ENCODE measurements around the gene RBM5.

Gene RBM5

DNA sequence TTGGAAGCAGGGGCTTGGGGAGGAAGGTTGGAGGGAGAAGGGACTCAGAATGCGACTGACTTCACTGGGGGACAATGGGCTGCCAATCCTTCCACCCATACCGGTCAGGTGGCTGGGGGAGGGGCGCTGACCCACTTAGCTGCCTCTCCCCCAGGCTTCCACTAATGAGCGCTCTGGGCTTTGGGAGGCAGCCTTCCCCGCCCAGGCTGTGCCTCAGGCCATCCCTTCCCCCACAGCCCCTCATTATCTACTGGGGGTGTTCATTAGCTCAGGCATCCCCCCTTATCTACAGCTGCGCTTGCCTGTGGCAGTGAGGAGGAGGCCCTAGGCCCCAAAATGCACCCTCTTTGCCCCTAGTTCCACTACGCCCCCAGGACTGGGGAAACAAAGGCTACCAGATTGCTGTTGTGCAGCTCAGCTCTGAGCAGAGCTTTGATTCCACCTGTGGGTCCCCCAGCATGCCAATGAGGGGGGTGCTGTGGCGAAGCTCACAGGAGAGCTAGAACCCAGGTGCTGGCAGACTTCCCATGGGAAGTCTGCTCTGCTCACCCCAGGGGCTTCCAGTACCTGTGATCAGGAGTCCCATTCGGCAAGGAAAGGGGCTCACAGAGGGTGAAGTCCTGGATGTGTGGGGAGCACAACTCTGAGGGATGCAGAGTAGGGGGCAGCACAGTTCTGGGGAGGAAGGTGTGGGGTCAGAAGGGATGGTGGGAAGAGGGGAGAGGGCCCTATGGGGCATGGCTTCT is 37.0 kb downstream of the RBM5 start:
- no peak overlapping the region for H3K4me3 ChIP-seq (ENCODE audit: low read length)
- no peak for TF ChIP-seq ZNF274 (IDR thresholded peaks at IDR 0.05; ENCODE audit: low read depth, low read length)

DNA sequence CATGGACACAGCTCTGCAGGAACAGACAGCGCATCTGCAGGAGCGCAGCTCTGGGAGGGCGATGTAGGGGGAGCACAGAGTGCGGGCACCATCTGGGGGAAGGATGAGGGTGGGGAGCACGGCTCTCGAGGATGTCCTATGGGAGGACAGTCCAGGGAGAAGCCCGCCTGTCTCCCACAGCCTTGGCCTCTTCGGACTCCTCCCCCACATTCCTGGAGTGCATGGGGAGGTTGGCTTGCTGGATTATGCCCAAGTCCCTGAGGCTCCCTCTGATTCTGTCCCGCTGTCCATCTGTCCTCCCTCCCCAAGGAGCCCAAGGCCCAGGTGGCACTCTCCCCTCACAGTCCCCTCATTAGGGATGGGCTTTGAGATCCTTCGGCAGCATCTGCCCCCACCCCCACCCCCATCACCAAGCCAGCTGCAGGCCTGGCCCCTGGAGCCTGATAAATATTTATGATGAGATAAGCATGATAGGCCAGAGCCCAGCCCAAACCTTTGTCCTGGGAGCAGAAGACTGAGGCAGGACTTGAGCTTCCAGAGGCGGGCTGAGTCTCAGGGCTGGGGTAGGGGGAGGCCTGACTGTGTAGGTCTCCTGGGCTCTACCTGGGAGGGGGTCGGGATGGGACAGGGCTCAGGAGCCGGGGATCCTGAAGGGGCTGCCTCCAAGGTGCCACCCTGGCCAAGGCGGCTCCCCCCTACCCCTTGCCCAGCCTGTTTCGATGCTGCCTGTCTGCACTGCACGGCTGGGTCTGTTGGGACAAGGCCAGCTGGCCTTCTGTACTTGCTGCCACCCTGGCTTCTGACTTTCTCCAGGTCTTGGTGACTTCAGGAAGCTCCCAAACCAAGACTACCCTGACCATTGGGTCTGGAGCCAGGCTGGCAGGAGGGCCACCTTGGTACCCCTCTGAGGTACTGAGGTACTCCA is 37.8 kb downstream of the RBM5 start:
- no peak for TF ChIP-seq ZNF274 (IDR thresholded peaks at IDR 0.05; ENCODE audit: low read depth, low read length)
- H3K4me3 ChIP-seq (ENCODE audit: low read length): no peak overlapping the region

DNA sequence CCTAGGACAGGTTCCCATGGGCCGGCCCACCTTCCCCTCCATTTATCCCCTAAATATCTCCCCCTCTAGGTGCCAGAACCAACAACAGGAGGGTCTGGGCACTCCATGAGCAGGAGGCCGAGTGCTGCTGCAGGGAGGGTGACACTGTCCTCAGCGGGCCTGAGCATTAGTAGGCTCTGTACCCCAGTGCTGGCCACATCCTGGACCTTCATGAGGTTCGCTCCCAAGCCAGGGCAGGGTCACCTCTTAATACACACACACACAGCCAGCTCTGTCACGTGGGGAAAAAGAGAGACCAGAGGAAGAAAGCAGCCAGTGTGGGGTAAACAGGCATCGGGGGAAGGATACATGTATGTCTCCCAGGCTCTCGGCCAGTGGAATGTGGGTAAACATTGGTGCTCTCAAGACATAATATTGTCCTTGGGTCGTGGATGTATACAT is 38.6 kb downstream of the RBM5 start:
- H3K4me3 ChIP-seq (ENCODE audit: low read length): no peak overlapping the region
- TF ChIP-seq ZNF274 (IDR thresholded peaks at IDR 0.05; ENCODE audit: low read depth, low read length): no peak

DNA sequence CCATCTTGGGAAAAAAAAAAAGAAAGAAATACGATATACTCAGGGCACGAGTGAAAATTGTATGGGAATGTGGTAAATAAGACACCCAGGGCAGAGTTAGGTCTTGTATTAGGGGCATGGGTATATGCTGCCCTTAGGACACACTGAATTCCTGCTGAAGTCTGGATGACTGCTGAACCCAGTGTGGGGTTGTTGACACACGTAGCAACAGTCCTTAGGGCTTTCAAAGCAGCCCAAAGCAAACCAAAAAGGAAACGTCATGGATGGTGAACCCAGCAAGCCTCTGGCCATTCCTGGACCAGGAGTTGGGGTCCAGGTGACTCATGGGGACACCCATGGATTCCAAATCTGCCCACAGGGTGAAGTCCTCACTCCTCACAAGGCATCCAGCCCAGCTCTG is 39.3 kb downstream of the RBM5 start:
- no peak overlapping the region for H3K4me3 ChIP-seq (ENCODE audit: low read length)
- TF ChIP-seq ZNF274 (IDR thresholded peaks at IDR 0.05; ENCODE audit: low read depth, low read length): no peak

DNA sequence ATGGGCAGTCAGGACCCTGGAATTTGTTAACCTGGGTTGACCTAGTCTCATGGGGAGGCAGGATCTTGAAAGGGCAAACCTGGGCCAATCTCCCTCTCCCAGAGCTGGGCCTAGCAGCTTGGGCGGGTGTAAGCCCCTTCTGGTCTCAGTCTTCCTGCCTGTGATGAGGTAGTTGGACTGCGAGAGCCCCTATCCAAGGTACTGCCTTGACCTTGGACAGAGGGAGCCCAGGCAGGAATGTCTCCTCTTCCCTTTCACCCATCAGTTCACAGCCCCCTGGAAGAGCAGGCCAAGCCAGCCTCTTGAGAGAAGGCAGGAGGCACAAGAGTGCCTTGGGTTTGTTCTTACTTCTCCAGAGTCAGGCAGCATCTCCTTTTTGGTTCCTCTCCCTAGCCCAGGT is 41.7 kb downstream of the RBM5 start:
- H3K4me3 ChIP-seq (ENCODE audit: low read length): no peak overlapping the region
- no peak for TF ChIP-seq ZNF274 (IDR thresholded peaks at IDR 0.05; ENCODE audit: low read depth, low read length)

DNA sequence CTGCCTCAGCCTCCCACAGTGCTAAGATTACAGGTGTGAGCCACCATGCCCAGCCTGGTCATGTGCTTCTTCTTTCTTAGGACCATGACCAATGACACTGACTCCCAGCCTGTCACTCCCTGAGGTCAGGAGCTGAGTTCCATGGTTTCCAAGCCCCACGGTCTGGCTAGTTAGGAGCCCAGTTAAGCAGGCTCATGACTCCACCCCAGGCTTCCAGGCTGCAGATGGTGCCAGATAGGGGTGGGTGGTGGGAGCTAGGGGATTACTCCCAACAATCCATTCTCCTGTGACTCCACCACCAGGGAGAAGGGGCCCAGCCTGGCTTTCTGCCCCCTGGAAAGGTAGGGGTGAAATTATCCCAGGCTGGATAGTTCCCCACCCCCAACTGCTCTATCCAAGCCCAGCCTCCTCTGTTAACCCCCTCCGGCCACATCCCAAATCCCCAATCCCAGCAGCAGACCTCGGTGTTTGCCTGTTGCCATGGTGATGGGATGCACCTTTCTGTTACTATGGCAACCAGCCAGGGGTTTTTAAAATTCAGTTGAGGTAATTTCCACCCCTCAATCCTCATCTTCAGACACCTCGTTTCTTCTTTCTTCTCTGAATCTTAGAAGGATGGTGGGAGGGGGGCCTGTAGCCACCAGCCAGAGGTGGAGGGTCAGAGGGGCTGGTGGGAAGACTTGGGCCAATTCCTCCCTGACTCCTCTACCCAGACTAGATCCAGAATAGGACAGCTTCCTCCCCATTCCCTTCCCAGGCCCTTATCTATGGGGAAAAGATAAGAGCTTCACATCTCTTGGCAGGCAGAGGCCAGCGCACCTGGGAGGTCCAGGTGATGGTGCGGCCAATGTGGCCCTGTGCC is 43.9 kb downstream of the RBM5 start:
- TF ChIP-seq ZNF274 (IDR thresholded peaks at IDR 0.05; ENCODE audit: low read depth, low read length): no peak

DNA sequence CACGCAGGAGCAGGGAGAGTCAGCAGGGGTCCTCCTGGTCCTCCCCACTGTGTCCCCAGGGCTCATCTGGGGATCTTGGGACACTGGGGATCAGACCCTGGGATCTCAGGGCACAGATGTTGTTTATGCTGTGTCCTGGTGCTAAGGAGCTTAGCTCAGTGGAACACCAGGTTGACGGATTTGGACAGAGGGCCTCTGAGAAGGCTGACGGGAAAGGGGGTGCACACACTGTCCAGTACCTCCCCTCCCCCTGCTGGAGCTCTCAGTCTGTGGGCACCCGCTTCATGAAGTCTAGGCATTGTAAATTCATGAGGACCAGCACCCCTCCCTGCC is 44.5 kb downstream of the RBM5 start:
- TF ChIP-seq ZNF274 (IDR thresholded peaks at IDR 0.05; ENCODE audit: low read depth, low read length): no peak
- no peak overlapping the region for H3K4me3 ChIP-seq (ENCODE audit: low read length)

More for the DNA sequence above, 43.9 kb downstream of the RBM5 start:
- H3K4me3 ChIP-seq (ENCODE audit: low read length): no peak overlapping the region

DNA sequence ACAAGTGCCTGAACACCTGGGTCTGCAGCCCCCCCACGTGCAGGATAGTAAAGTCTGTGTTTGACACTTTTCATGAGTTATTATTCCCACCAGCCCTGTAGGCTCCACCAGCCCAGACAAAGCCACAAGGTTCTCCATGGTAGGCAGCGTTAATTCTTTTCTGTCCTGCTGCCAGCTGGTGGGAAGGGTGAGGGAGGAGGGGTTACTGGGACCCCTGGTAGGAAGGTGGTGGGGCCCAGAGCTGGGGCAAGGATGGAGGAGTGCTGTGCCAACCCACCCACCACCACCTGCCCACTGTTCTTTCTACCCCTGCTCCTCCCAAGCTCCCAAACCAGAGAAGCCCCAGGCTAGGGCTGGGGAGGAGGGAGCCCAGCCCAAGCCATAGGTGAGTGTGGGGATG is 45.6 kb downstream of the RBM5 start:
- TF ChIP-seq ZNF274 (IDR thresholded peaks at IDR 0.05; ENCODE audit: low read depth, low read length): no peak
- H3K4me3 ChIP-seq (ENCODE audit: low read length): no peak overlapping the region

DNA sequence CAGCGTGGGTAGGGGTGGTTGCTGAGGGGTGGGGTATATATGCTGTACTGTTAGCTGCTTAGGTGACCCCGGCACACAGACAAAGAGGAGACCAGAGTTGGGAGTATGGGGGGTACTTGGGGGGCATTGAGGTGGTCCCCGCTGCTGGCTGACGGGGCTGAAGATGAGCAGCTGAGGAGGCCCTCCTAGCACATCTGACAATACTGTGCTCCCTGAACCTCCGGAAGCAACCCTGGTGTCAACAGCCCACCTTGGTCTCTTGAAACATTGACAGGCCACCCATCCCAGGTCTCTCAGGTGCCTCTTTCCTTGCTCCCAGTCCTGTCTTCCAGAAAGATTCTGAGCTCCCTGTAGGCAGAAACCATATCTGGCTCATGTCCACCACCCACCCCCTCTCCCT is 47.2 kb downstream of the RBM5 start:
- H3K4me3 ChIP-seq (ENCODE audit: low read length): no peak overlapping the region
- TF ChIP-seq ZNF274 (IDR thresholded peaks at IDR 0.05; ENCODE audit: low read depth, low read length): no peak

DNA sequence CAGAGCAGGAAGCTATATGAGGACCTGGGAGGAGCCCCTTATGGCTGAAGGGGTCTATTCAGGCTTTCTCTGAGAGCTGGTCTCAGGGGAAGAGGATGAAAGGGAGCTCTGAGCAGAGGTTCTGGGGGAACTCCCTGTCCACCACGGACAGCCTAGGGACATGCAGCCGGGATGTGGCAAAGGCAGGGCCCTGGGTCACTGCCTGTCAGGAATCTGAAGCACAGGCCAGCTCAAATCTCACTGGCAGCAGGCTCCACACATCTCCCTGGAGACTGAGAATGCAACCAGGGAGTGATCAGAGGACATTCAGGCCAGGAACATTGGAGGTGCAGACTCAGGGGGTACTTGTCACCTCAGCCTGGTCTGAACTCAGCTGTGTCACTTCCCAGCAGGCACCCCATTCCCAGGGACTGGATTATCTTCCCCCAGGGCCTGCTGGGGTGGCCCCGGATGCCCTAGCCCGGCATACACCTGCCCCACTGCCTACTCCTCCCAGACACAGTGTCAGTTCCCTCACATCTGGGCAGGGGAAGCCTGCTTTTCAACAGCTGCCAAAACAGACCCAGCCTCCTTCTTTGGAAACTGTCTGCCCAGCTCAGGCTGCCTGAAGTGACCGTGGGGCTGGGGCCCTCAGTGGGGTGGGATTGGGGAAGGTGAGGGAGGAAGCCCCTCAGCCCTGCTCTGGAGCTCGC is 48.1 kb downstream of the RBM5 start:
- no peak overlapping the region for H3K4me3 ChIP-seq (ENCODE audit: low read length)
- no peak for TF ChIP-seq ZNF274 (IDR thresholded peaks at IDR 0.05; ENCODE audit: low read depth, low read length)

DNA sequence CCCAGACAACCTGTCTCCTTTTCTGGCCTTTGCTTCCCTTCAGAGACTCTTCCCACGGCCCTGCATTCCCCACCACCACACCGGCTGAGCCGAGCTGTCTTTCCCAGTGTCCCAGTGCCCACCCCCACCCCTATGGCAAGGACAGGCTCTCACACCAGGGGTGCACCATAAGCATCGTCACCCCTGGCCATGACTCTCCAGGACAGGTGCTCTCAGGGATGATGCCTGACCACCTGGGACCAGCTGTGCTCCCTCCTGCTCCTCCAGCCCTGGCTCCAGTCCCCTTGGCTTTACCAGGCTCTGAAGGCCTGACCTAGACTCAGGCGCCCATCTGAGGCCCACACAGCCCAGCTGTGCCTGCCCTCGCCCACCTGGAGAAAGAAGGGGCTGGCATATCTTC is 48.8 kb downstream of the RBM5 start:
- H3K4me3 ChIP-seq (ENCODE audit: low read length): no peak overlapping the region
- no peak for TF ChIP-seq ZNF274 (IDR thresholded peaks at IDR 0.05; ENCODE audit: low read depth, low read length)

DNA sequence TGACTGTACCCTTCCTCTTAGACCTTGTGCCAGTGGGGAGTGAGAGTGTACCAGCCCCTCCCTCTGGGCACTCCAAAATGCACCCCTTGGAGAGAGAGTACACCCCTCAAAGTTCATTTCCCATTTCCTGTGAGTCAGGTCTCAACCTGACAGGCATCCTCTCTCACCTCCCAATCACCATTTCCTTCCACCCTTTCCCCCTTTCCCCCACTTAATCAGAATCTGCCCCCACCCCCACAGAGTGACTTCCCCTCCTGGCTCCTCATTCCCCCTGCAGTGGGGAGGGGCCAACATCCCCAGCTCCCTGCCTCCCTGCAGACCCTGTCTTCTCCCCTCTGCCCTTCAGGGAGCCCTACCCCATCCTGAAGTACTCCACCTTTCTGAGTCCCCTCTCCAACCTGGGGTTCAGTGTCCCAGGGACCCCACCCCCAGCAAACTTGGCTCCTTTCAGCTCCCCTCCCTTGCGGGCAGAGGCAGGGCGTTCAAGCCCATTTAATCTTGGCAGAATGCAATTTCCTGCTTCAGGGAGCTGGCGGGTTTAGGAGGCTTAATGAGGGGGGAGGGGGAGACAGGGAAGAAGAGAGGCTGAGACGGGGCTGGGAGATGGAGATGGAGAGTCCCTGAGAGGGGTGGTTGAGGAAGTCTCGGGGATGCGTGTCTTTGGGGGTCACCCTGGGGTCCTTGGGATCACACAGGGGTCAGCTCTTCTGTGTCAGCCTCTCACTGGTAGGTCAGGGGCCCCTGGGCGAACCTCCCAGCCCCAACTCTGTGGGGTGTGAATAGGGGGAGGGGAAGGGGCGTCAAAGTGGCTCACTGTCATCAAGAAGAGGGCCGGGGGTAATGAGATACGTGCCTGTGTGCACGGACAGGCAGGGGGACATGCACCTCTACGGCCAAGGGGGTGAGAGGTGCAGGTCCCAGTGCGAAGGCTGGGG is 49.8 kb downstream of the RBM5 start:
- H3K4me3 ChIP-seq (ENCODE audit: low read length): no peak overlapping the region
- TF ChIP-seq ZNF274 (IDR thresholded peaks at IDR 0.05; ENCODE audit: low read depth, low read length): no peak

DNA sequence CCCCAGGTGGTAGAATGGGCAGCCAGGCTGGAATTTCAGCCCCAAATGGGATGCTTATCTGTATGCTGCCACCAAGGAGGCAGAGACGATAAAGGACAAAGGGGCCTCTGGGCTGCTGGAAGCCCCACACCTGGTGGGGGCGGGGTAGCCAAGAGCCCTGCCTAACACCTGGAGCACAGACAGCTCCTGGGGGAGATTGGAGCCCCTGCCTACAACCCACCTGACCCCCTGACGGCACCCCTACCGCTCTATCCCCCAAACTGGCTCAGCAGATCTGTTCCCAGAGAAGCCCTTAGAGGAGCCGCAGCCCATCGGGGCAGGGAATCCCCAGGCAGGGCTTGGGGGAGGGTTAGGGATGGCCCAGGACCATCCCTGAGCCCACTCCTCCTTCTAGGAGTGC is 50.6 kb downstream of the RBM5 start:
- TF ChIP-seq ZNF274 (IDR thresholded peaks at IDR 0.05; ENCODE audit: low read depth, low read length): no peak
- H3K4me3 ChIP-seq (ENCODE audit: low read length): no peak overlapping the region

Measured in GM08714 (cell line).